Measurements from ENCODE around the gene GPR17.

The GPR17 gene

DNA sequence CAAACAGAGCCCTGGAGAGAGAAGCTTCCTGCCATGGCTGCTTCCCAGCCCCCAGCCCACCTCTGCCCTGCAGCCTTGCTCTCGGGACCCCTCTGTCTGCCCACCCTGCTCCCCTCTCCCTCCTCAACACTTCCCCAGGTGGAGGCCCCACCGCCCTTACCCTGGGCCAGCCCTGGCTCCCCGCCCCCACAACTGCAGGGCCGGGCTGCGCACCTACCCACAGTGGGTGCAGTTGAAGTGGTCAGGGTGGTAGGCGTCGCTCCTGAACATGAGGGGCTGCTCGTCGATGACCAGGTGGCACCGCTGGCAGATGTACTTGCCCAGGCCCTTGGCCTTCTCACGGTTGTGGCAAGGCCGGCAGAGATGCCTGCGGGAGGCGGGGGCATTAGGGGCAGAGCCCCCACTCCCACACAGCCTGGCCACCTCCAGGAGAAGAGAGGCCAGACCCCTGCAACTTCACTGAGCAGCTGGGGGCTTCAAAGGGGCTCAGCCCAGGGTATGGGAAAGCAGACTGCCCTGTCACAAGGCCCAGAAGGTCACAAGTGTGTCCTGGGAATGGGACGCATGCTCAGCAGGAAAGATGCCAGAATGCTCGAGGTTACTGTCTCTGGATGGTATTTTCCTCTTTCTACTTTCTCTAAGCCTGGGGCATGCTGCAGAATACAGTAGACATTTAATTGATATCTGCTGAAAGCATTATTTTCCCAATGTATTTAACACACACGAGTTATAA, 3.1 kb upstream of the GPR17 start:
- ChIA-PET CTCF (no interaction called here), POLR2A (ENCODE audit: low non-redundant PET) (no interaction called here)
- no peak overlapping the region for H3K27ac ChIP-seq
- no peak for DNase-seq (ENCODE audit: low spot score)
- TF ChIP-seq, protein P1, sequence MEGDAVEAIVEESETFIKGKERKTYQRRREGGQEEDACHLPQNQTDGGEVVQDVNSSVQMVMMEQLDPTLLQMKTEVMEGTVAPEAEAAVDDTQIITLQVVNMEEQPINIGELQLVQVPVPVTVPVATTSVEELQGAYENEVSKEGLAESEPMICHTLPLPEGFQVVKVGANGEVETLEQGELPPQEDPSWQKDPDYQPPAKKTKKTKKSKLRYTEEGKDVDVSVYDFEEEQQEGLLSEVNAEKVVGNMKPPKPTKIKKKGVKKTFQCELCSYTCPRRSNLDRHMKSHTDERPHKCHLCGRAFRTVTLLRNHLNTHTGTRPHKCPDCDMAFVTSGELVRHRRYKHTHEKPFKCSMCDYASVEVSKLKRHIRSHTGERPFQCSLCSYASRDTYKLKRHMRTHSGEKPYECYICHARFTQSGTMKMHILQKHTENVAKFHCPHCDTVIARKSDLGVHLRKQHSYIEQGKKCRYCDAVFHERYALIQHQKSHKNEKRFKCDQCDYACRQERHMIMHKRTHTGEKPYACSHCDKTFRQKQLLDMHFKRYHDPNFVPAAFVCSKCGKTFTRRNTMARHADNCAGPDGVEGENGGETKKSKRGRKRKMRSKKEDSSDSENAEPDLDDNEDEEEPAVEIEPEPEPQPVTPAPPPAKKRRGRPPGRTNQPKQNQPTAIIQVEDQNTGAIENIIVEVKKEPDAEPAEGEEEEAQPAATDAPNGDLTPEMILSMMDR (conservative IDR thresholded peaks at IDR 0.05; ENCODE audit: low read depth) = no peak

DNA sequence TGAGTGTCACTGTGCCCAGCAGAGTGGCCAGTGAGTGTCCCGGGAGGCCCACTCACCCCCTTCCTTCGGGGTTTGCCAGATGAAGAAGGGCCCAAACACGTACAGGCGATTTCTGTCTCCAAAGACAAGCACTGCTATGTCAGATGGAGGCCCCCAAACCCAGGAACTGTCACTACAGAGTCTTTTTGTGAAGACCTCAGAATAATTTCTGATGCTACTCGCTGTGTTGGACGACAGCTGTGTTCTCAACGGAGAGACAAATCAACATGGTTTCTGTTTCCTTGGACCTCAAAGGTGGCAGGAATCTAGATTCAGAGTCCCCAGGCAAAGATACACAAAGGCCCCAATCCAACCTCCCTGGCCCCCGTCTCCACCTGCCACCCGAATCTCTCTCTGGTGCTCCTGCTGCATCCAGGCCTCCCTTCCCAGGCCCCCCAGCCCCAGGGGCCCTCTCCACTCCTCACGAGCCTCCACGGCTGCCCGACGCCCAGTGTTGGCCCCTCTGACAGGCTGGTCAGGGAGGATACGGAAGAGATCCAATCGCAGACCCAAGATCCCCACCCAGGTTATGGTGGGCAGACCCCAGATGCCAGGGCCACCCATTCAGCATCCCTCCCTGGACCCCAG, 2.4 kb upstream of the GPR17 start:
- CTCF ChIA-PET = no interaction called here

DNA sequence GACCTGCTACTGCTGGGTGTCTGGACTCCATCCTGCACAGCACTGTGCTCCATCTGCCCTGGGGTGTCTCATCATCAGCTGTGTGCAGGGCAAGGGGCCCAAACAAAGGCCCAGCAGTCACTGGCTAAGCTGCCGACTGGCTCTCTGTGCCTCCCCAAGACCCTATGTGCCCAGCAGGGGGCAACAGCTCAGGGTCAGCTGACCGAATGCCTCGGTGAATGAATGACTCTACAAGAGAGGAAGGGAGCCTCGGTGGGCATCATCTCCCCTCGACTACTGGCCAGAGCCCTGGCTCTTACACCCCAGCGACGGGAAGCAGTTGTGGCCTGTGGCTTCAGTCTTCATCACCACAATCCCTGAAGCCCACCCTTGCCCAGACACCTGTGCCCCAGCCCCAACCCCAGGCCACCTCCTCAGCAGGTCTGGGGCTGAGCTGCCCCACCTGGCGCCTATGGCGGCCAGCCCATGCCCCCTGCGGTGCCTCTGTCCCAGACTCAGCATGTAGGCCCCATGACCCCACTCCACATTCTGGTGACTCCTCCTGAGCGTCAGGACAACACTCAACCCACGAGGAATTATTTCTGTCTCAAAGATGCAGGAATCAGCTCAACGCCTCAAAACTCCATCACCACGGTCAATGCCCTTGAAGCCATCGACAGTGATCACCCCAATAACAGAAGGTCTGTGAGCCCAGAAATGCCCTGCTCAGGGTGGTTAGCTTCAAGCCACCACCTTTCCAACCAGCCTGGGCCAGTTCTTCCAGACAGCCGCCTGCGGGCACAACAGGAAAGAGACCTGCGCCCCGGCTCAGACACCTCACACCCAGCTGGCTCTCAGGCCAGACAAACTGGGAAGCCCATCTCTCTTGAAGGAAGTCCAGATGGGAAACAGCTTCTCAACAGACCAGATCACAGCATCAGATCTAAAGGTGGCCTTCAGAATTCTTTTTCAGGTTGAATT, 1.6 kb upstream of the GPR17 start:
- CTCF ChIA-PET = interaction anchor here (1.0 kb wide), 1 partner anchor 53 kb away, joined by 6 read pairs; no protein-coding TSS in a partner anchor
- DNase-seq (ENCODE audit: low spot score) = no peak

More for the DNA sequence above, 2.4 kb upstream of the GPR17 start:
- TF ChIP-seq, protein P1 (conservative IDR thresholded peaks at IDR 0.05; ENCODE audit: low read depth) = no peak
- DNase-seq (ENCODE audit: low spot score) = no peak
- POLR2A ChIA-PET (ENCODE audit: low non-redundant PET) = no interaction called here
- H3K27ac ChIP-seq = no peak overlapping the region

DNA sequence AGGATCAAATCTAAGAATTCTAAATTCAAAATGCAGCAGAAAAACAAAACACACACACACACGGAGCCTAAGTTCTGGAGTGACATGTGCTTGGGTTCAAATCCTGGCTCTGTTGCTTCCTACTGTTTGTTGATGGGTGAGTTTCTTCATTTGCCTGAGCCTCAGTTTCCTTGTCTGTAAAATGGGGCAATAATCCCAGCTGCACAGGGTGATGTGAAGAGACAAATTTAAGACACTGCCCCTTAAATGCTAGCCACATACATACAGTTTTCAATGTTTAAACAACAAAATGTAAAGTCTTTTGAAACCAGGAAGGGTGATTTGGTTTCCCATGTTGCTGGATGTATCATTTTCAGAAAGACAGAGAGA, 943 bp upstream of the GPR17 start:
- DNase-seq (ENCODE audit: low spot score) = no peak
- ChIA-PET CTCF (interaction anchor here (1.0 kb wide), 1 partner anchor 54 kb away, joined by 6 read pairs; no protein-coding TSS in a partner anchor), POLR2A (ENCODE audit: low non-redundant PET) (no interaction called here)
- TF ChIP-seq, protein P1 (conservative IDR thresholded peaks at IDR 0.05; ENCODE audit: low read depth) = no peak
- H3K27ac ChIP-seq = no peak overlapping the region

More for the DNA sequence above, 1.6 kb upstream of the GPR17 start:
- TF ChIP-seq, protein P1 (conservative IDR thresholded peaks at IDR 0.05; ENCODE audit: low read depth) = no peak
- H3K27ac ChIP-seq = no peak overlapping the region
- POLR2A ChIA-PET (ENCODE audit: low non-redundant PET) = no interaction called here

DNA sequence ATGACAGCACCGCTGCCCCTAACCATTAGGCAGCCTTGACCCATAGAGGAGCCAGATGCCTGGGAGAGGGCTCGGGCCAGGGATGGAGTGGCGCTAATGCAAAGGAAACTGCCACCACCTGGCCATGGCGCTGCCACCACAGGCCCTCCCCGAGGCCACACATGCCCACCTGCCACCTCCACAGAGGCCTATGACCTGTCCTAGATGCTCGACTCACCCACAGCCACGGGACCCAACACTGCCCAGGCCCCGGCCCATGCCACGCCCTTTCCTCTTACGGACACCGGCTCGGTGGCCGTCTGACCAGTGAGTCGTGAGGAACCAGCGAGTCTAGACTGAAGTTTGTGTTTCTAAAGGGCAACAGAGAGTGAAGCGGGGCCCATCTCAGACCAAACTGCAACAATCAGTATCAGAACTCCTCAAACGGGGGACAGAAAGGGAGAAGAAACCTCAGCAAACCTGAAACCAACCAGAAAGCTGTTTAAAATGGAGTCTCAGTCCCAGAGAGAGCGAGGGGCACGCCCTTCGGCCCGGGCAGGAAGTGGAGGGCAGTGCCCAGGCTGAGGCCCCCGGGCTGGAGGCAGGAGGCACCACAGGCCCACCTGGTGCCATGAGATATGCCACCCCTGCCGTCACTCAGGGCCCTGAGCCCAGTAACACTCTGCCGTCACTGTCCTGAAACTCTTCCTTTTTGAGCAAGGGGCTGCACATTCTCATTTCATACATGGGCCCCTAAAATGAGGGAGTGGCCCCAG, 711 bp downstream of the GPR17 start:
- no peak for DNase-seq (ENCODE audit: low spot score)
- POLR2A ChIA-PET (ENCODE audit: low non-redundant PET) = no interaction called here
- H3K27ac ChIP-seq = peak overlapping the region; percentile 18
- TF ChIP-seq, protein P1 (conservative IDR thresholded peaks at IDR 0.05; ENCODE audit: low read depth) = no peak
- CTCF ChIA-PET = interaction anchor here (0.7 to 0.8 kb wide), 2 partner anchors 16 to 56 kb away, joined by 3 read pairs; no protein-coding TSS in a partner anchor
